ENCODE results near the gene MDGA2.
"Not testable (repeated sequence)": the region's sequence is repeated elsewhere in the genome, so short reads cannot be mapped to it uniquely, and the experiment has no call there.

The MDGA2 gene

GRCh38 chr14:47675466-47676314 lies at the start of gene MDGA2:
Gene MDGA2, minus strand, starts transcription at chr14:47675605.
- DNase-seq: no peak

- DNase-seq: no peak
Measured at GRCh38 chr14:47722929-47723693, 47.7 kb upstream of the MDGA2 start.

- no peak for DNase-seq
Measured at GRCh38 chr14:47720281-47720680, 44.9 kb upstream of the MDGA2 start.

GRCh38 chr14:47715330-47715729 lies 39.9 kb upstream of the MDGA2 start:
- no peak for DNase-seq

- DNase-seq: no peak
Measured at GRCh38 chr14:47710581-47710980, 35.2 kb upstream of the MDGA2 start.

GRCh38 chr14:47705683-47706082 lies 30.3 kb upstream of the MDGA2 start:
- no peak for DNase-seq

- DNase-seq: no peak
Measured at GRCh38 chr14:47691829-47692228, 16.4 kb upstream of the MDGA2 start.

GRCh38 chr14:47678993-47679392 lies 3.6 kb upstream of the MDGA2 start:
- no peak for DNase-seq

GRCh38 chr14:47678157-47678556 lies 2.8 kb upstream of the MDGA2 start:
- no peak for DNase-seq

GRCh38 chr14:47676315-47676617 lies 861 bp upstream of the MDGA2 start:
- DNase-seq: no peak

- no peak for DNase-seq
Measured at GRCh38 chr14:47674543-47675465, 601 bp downstream of the MDGA2 start.

- no peak for DNase-seq
Measured at GRCh38 chr14:47674148-47674542, 1.3 kb downstream of the MDGA2 start.

GRCh38 chr14:47665337-47666134 lies 9.9 kb downstream of the MDGA2 start:
- DNase-seq: no peak

GRCh38 chr14:47662466-47662865 lies 12.9 kb downstream of the MDGA2 start:
- DNase-seq: no peak

- no peak for DNase-seq
Measured at GRCh38 chr14:47660158-47660557, 15.2 kb downstream of the MDGA2 start.

- DNase-seq: no peak
Measured at GRCh38 chr14:47658041-47658440, 17.4 kb downstream of the MDGA2 start.

- DNase-seq: no peak
Measured at GRCh38 chr14:47657143-47657542, 18.3 kb downstream of the MDGA2 start.

GRCh38 chr14:47651337-47651736 lies 24.1 kb downstream of the MDGA2 start:
- no peak for DNase-seq

GRCh38 chr14:47637753-47638152 lies 37.7 kb downstream of the MDGA2 start:
- DNase-seq: no peak

GRCh38 chr14:47626151-47627035 lies 49.0 kb downstream of the MDGA2 start:
- DNase-seq: no peak

- DNase-seq: not testable (repeated sequence)
Measured at GRCh38 chr14:47624126-47624525, 51.3 kb downstream of the MDGA2 start.

All from CD4-positive, alpha-beta T cell treated with Interferon alpha-2 for 1 hour (primary cell).